NOMO-1 (cell line): ENCODE results near the gene ANXA5.

ENCODE experiments used
- DNase-seq, 2 experiments: peaks; one replicate each; lab custom pipeline; 2025; ENCODE audit not compliant: unreplicated experiment in 2 of 2; lab: John Stamatoyannopoulos, UW

Gene ANXA5

DNA sequence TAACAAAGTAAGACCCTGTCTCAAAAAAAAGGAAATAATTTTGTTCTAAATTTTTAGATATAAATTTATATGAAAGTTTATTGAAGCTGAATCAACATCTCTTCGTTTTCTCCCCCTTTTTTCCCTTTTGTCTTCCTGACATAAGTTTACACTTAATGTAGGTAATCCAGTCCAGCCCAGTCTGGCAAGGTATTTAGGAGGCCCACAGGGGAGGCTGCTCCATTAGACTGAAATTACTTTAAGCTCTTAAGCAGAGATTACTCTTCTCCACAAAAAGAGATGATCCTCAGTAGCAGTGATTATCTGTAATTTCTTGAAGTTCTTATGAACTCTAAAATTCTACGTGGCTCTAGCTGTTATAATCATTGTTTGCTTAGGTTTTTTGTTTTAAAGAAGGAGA lies 46.0 kb downstream of the ANXA5 start:
- no peak for DNase-seq

DNA sequence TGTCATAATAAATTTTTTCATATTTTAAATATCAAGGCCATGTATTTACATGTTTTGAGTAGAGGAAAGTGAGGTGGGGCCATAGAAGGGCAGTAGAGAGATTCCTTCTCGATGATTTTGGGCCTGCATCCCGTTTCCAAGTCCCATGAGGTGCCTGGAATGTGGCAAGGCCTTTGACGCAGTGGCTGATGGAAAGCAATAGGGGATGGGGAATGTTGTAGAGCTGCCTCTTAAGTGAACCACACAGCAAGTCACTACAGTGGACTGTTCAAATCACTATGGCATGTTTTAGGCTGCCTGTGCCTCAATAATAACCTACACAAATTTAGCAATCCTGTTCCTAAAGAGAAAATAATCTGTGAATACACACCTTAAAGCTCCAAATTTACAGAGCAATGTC lies 48.3 kb downstream of the ANXA5 start:
- DNase-seq = no peak

DNA sequence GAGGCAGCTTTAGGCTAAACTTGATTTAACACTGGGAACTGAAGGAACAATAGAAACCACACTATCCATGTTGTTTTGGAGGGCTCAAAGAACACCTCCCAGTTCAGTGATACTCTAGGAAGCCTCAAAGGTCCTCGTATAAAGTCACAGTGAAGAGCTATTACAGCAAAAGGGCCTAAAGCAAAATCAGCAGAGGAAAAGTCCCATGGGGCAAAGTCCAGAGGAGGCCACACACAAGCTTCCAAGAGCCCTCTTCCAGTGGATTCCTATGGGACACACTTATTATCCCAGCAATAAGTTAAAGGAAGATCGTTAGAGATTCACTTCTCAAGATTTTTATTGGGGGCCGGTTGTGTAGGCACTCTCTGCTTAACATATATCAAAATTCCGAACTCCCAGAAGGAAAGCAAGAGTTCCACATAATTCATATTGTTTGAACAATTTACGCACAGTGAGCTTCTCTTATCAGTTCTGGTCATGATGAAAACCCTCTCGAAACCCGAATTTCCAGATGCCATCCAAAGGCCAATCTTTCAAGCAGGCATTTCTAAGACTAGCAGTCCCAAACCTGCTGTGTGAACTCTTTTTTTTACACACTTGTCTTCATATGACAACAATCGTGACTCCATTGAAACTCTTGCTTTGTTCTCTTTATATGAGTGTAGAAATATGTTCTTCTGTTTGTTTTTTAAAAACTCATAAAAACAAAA lies 53.7 kb downstream of the ANXA5 start:
- no peak for DNase-seq

DNA sequence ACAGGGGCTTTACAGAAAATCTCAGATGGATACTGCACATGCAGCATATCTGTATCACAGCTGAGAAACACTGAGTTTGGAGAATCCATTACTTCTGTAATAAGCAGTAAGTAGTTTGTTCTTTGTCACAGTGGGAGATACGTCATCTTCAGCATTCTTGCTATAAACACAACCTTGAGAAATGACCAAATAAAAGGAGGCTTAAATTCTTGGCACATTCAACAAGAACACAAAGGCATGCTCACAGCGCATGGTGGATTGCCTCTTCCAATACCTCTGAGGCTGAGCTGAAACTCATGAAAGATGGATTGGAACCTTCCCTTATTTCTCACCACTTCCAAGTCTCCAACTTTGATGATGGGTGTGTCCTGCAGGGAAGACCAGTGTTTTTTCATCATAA lies 54.5 kb downstream of the ANXA5 start:
- no peak for DNase-seq

DNA sequence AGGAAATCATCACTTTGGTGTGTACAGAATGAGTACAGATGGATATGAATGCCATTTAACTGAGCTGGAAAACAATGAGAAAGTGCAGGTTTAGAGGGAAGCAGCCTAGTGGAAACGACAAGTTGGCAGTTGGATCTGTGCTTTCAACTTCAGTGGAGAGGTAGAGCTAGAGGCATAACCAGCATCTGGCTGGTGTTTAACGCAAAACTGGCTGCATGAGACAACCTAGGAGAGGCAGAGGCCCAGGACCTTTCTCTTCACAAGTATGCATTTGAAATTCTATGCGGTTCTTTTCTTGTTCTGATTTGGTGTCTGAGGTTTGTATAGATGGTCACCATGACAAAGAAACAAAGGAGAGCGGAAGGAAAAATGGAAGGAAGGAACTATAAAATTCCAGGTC lies 63.1 kb downstream of the ANXA5 start:
- DNase-seq = no peak

DNA sequence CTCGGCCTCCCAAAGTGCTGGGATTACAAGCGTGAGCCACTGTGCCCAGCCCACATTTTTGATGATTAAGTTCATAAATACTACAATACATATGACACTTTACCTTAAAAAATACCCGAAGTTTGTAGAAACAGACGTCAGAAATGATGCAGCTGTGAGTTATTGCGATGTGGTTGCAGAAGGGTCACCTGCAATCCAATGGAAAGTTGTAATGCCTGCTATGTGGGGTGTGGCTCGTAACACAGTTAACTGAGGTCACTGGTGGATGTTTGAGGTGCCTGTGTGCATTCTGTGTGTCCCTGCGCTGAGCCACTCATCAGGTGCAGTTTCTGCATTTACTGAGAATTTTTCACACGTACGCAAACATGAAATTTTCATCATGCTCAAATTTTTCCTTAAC lies 64.1 kb downstream of the ANXA5 start:
- no peak for DNase-seq
